Activated T-helper 9 cell treated with anti-CD3 and anti-CD28 coated beads, Interleukin-2, amount 50 U/mL, for 16 hours (primary cell): ENCODE measurements around the gene TRIM28.
"Not testable (repeated sequence)": the region's sequence is repeated elsewhere in the genome, so short reads cannot be mapped to it uniquely, and the experiment has no call there.

ENCODE experiments used
- DNase-seq: peaks from one replicate; pipeline ENCODE4 v3.0.0-alpha.2; 2020; ENCODE audit warnings: low read depth

TRIM28 gene

DNA sequence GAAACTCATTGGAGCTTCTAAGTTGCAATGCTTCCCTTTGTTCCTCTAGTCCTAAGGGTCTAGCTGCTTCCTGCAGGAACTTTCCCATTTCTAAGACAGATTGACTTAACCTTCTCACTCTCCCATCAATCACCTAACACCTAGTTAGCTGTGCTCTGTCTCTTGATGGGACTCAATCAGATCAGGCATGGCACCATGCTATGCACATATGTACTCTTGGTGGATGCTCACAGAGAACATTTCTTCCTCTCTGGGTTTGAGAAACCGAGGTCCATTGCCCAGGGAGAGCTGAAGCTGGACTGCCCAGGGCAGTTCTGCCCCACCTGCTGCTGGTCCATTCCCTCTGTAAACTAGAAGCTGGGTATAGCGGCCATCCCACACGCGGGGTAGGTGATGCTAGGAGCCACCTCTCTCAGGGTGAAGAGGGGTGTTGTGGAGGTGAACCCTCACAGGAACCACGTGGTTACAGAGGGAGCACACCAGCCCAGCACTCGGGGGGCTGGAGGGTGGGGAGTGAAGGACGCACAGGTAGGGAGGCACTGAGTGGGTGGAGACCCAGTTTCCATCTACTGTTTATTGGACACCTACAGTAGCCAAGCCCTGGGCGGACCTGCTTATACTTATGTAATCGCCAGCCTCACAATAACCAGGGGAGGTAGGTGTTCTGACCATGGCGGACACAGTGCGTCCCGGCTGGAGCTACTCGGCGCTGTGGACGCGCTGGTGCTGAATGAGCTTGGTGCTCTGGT is 17.7 kb downstream of the TRIM28 start:
- no peak for DNase-seq

GRCh38 chr19:58562122-58563033 is 18.5 kb downstream of the TRIM28 start:
- DNase-seq = no peak

DNA sequence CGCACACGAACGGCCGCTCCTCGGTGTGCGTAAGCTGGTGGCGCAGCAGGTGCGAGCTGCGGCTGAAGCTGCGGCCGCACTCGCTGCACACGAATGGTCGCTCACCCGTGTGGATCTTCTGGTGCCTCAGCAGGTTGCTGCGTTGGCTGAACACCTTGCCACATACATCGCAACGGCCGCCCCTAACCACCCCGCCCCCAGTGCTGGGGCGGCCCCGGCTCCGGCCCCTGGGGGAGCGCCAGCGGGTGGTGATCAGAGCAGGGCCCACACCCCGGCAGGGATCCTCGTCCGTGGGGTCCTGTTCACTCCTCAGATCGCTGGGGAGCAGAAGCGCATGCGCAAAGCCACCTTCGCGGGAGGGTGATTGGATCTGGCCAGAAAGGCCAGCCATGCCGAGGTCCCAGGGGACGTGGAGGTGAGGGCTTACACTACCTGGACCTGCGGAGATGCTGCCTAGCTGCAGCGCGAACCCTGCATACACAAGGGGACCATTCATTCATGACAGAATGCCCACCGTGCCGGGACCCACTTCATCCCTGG is 19.2 kb downstream of the TRIM28 start:
- DNase-seq = no peak

- DNase-seq = no peak
These were observed 20.0 kb downstream of the TRIM28 start for GRCh38 chr19:58563823-58564222.

GRCh38 chr19:58566989-58567388 is 23.1 kb downstream of the TRIM28 start:
- no peak for DNase-seq

- DNase-seq = no peak
These were observed 24.7 kb downstream of the TRIM28 start for GRCh38 chr19:58568453-58569130.

DNA sequence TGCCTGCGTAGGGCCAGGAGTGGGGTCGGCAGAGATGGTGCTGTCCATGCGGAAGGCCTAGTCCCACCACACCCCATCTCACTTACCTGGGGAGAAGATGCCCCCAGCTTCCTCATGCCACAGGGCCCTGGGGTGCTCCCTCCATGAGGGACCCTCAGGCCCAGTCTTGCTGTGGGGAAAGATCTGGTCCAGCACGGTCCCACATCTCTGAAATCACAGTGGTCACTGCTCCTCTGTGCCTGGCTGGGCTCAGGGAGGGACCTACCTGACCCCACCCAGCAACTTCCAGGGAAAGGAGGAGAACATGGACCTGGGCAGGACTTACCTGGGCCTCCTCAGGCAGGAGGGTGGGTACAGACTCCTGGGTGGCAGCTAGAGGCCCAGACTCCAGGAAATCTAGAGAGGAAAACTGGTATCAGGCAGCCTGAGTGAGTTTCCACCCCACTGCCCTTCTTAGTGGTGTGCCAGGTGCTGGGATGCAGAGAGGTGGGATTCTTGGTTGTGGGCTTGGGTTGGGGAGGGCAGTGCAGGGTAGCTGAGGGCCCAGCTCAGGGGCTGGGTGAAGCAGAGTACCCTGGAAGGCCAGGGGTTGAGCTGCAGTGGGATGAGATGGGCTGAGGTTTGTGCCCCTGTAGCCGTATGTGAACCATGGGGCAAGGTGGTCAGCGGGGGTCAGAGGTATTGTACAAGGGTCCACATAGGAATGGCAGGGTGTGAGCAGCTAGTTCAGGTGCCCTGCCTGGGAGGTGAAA is 25.5 kb downstream of the TRIM28 start:
- no peak for DNase-seq

DNA sequence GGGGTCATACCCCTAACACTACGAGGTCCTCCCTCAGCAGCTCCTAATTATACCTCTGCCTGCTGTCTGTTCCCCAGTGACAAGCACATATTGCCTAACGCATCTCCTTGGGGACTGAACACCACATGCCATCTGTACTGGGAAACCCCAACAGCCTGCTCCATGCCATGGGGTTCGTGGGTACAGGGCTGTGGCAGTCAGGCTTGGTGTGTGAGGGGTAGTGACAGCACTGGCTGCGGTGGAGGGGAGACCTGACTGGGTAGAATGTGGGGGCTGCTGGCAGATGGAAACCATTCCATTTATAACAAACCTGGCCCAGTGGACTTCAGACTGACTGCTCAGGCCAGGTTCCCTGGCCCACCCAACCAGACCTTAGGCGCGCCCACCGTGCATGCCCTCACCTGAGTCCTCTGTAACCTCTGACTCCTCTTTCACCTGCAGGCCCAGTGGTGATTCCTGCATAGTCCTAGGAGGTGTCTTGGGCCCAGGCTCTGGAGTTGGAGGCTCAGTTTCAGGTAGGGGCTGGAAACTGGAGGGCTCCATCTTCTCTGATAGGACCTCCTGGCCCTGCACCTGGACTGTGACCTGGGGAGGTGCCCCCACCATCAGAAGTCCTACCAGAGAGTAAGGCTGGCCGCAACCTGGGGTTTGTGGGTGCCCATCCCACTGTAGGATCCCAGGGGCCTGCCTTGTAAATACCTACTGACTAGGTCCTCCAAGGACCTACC is 26.2 kb downstream of the TRIM28 start:
- no peak for DNase-seq

GRCh38 chr19:58570770-58571574 is 27.1 kb downstream of the TRIM28 start:
- DNase-seq = no peak

GRCh38 chr19:58571575-58571947 is 27.7 kb downstream of the TRIM28 start:
- DNase-seq = no peak

DNA sequence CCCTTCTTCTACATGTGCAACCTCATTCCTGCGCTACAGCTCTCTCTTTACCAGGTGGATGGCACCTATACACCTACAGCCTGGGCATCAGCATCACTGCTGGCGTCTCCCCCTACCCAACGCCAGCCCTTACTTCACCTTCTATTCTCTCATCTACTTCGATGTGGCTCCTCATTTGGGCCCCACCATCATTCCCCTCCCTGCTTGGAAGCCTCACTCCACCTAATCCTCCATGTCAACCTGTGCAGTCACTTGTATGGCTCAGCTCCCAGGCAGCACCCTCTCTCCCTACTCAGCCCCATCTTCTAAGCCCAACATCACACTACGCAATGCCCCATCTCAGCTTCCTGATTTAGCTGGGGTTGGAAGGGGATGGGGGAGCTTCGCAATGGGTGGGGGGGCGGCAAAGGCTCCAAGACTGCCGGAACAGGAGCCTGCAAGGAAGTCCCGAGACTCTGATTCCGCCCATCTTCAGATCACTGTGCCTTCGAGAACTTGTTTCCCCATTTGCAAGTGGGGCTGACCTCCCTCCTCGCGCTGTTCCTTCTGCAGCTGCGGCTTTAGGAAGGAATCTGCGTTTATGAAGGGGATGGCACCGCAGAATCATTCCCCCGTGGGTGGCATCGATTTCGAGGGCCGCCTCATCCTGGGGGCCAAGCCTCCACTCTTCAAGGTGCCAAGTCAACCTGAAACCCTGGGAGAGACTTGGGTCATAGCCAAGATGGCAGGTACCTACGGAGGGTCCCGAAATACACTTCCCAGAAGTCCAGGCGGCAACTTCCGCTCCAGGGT is 28.4 kb downstream of the TRIM28 start:
- no peak for DNase-seq

DNA sequence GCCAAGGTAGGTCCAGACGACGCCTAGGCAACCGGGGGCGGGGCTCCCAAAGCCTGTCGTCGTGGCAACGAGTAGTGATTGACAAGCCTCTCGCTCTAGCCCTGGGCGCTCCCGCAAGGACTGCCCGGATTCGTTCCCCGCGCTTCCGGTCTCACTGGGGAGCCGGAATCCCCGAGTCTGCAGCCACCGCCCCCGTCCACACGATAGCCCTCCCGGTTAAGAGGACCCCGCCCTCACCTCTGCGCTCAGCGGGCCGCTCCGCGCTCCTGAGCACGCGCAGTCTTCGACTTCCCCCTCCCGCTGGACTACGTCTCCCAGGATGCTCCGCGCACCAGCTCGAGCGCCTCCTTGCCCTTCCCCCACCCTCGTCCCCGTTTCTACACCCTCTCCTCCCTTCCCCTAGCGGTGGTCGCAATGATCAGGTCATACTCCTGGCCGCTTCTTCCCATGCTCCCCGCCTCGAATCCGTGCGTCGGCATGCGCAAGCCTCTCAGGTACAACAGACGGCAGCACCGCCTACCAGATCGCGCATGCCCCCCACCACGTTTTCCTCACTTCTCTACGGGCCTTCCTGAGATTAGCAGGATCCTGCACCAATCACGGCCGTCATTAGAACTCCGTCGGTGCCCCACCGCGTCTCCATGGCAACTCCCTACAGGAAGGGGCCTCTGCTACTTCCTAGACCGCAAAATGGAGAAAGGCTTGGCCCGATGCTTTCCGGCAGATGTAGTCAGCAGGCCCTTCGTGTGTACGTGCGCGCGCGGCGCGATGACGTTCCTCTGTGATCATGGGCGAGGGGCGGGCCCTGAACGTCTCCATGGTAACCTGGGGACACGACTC is 29.2 kb downstream of the TRIM28 start, which contains the start of gene MZF1:
Gene MZF1, minus strand, starts transcription at position 518 of the 840 bp plus-strand sequence. CDS start 1,946 bp downstream, outside the sequence.
- DNase-seq = peak; percentile 99

DNA sequence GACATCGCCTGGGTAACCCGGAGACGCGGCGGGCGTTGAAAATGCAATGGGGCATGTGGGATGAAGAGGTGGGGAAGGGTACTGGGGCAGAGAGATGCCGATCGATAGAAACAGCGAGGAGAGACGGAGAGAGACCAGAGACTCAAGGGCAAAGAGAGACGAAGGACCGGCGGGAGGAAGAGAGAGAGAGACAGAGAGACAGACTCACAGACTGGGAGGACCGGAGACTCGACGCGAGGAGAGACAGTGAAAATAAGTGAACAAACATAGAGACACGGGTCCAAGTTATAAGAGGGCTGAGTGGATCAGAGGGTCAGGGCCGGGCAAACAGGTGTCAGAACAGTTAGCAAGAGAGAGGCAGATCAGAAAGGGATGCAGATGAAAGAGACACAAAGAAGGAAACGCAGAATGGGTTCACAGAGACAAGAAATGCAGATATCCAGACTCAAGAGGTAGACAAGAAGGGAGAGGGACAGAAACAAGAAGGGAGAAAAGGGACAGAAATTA is 29.8 kb downstream of the TRIM28 start:
- no peak for DNase-seq

DNA sequence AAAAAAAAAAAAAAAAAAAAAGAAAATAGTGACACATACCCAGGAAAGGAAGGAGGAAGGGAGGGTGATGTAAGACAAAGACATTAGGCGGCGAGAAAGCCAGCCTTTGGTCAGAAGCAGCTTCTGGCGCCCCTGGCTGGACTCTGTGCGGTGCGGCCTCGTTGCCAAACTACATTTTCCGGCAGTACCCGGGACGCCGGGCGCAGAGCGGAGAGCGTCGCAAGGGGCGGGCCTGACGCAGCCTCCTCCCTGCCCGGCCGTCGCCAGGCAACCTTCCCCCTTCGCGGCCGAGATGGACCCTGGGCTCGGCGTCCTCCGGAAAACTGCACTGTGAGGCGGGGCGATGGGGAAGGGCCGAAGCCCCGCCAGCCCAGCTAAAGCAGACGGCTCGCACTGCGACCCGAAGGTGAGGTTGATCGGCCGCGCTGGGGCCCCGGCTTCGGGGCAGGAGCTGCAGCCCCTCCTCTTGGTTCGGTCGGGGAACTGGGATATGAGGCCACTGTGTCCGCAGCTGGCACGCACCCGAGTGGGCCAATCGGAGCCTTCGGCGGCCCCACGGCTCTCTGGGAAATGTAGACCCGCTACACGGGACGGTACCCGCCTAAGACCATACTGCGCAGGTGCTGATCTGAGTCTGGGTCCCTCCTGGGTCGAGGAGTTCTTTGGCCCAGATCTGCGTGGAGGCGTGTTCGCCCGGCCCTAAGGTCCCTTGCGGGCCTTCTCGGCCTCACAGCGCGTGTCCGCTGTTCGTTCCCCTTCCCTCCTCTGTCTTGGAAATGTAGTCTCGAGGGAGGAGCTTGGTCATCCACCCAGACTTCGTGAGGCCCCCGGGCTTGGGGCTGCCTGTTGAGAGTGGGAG is 31.5 kb downstream of the TRIM28 start:
- DNase-seq = peak; percentile 71

GRCh38 chr19:58577581-58577980 is 33.7 kb downstream of the TRIM28 start:
- DNase-seq = not testable (repeated sequence)

GRCh38 chr19:58578012-58578925 is 34.4 kb downstream of the TRIM28 start:
- no peak for DNase-seq
